KMS-11 (cell line): Measurements from ENCODE around the gene SLC25A42.

Experiments used
- H2AFZ ChIP-seq: fragments of 200-600 bp; sonication (generic); 2 replicates; pipeline ENCODE4 v1.6.1; 2016; ENCODE audit warnings: antibody characterized with exemption, mixed run types, low read depth
- H3K27ac ChIP-seq: fragments of 200-600 bp; sonication (generic); 2 replicates; pipeline ENCODE4 v1.6.1; 2016; ENCODE audit warnings: mild to moderate bottlenecking, mixed run types
- H3K27me3 ChIP-seq: fragments of 200-600 bp; sonication (generic); 2 replicates; pipeline ENCODE4 v1.6.1; 2017; ENCODE audit warnings: mild to moderate bottlenecking, low read depth, mixed run types, moderate library complexity; ENCODE audit not compliant: insufficient read depth
- H3K36me3 ChIP-seq: fragments of 200-600 bp; sonication (generic); 2 replicates; pipeline ENCODE4 v1.6.1; 2017; ENCODE audit warnings: mild to moderate bottlenecking, mixed run types; ENCODE audit not compliant: insufficient read depth
- H3K4me1 ChIP-seq: fragments of 200-600 bp; sonication (generic); 2 replicates; pipeline ENCODE4 v1.6.1; 2016; ENCODE audit warnings: mild to moderate bottlenecking, low read depth, mixed run types; ENCODE audit not compliant: poor library complexity, severe bottlenecking
- H3K4me2 ChIP-seq: fragments of 200-600 bp; sonication (generic); 2 replicates; pipeline ENCODE4 v1.7.0; 2016; ENCODE audit warnings: mild to moderate bottlenecking, mixed run types
- H3K4me3 ChIP-seq: fragments of 200-600 bp; sonication (generic); IDR thresholded peaks from 2 replicates; pipeline ENCODE4 v1.6.1; 2017; ENCODE audit warnings: low read depth, low read length, mixed read lengths; ENCODE audit not compliant: insufficient read depth
- H3K79me2 ChIP-seq: fragments of 200-600 bp; sonication (generic); 2 replicates; pipeline ENCODE4 v1.6.1; 2016; ENCODE audit warnings: low read depth, mixed run types; ENCODE audit not compliant: insufficient read depth
- H3K9ac ChIP-seq: fragments of 200-600 bp; sonication (generic); 2 replicates; pipeline ENCODE4 v1.6.1; 2016; ENCODE audit warnings: mild to moderate bottlenecking, mixed run types
- H4K20me1 ChIP-seq: fragments of 200-600 bp; sonication (generic); 2 replicates; pipeline ENCODE4 v1.6.1; 2016; ENCODE audit warnings: mild to moderate bottlenecking, mixed run types; ENCODE audit not compliant: insufficient read depth
- CTCF ChIP-seq: fragments of 200-600 bp; sonication (generic); conservative IDR thresholded peaks from 2 replicates; pipeline ENCODE4 v1.6.1; 2017; ENCODE audit warnings: low read depth, mild to moderate bottlenecking, antibody characterized with exemption, low read length, moderate library complexity, mixed read lengths

Gene SLC25A42

GRCh38 chr19:19057720-19058119 is 6.1 kb upstream of the SLC25A42 start:
- Histone ChIP-seq H3K4me1 (no peaks in the 10 kb centered on the region), H3K4me3 (no peak overlapping the region), H3K79me2 (no peaks in the 10 kb centered on the region), H2AFZ (no peak overlapping the region), H3K36me3 (no peaks in the 10 kb centered on the region), H3K27ac (no peak overlapping the region), H3K27me3 (no peaks in the 10 kb centered on the region), H3K4me2 (no peak overlapping the region), H4K20me1 (no peaks in the 10 kb centered on the region), H3K9ac (no peak overlapping the region)
- TF ChIP-seq CTCF: no peak

DNA sequence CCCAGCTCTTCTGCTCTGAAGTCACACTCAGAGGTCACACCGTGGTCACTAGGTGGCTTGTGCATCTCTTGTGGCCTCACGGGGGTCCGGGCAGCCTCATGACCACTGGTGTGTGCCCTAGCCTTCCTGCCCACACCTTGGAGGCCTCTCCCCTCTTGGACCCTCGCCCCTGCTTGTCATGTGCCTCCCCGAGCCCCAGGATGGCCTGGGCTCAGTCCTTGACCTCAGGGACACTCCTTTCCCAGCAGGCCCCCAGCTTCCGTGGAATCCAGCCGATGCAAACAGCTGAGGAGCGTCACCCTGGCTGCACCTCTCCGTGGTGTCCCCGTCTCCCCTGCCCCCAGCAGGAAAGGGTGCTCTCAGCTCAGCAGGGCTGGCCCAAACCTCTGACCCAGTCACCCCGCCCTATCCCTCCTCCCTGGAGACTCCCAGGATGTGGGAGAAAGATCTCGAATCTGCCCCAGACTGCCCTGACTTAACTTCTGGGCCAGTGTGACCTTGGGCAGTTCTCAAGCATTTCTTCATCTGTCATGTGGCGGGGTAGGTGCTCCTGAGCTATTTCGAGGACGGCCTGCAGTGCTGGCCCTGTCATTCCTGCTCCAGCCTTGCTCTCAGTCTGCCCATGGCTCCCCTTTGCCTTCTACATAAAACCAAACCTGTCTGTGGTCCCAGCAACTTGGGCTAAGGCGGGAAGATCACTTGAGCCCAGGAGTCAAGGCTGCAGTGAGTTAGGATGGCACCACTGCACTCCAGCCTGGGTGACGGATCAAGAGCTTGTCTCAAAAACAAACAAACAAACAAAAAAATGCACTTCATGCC is 4.6 kb upstream of the SLC25A42 start:
- H3K27ac ChIP-seq: no peak overlapping the region
- peaks cover 4% of the 10 kb centered on the region for H3K4me1 ChIP-seq
- H3K4me3 ChIP-seq: no peak overlapping the region
- H2AFZ ChIP-seq: no peak overlapping the region
- TF ChIP-seq CTCF: no peak
- H3K36me3 ChIP-seq: no peaks in the 10 kb centered on the region
- no peak overlapping the region for H3K9ac ChIP-seq
- no peaks in the 10 kb centered on the region for H3K27me3 ChIP-seq
- no peaks in the 10 kb centered on the region for H3K79me2 ChIP-seq
- H3K4me2 ChIP-seq: no peak overlapping the region
- H4K20me1 ChIP-seq: no peaks in the 10 kb centered on the region

DNA sequence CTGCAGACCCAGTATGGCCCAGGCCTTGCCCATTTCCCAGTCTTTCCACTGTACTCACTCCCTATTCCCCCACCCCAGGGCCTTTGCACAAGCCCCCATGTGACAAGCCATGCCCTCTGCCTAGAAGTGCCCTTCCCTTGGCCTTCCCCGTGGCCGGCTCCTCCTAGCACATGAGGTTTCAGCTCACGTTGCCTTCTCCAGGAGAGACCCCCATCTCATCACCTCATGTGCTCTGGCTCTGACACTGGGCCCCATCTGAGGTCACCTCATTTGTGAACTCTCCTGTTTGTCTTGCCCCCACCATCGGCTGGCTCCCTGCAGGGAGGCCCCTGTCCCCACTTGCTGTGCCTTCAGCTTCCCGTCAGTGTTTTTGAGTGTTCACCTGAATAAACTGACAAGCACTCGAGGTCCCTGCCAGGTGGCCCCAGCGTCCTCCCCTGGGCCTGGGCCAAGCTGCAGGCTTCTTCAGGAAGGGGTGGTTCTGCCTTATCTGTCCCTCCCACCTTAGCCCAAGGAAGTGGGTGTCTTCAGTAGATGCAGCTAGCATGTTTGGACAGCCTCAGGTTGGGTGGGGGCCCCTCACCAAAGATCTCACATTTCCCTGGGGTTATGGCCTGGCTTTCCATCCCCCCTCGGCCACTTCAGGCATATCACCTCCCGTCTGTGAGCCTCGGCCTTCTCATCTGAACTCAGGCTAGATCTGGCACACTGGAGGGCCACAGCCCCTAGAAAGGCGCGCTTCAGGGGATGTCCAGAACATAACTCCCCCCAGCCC is 3.8 kb upstream of the SLC25A42 start:
- no peak overlapping the region for H3K27ac ChIP-seq
- no peaks in the 10 kb centered on the region for H3K79me2 ChIP-seq
- no peak overlapping the region for H2AFZ ChIP-seq
- H3K4me2 ChIP-seq: no peak overlapping the region
- peaks cover 8% of the 10 kb centered on the region for H3K4me1 ChIP-seq
- no peak overlapping the region for H3K4me3 ChIP-seq
- H3K9ac ChIP-seq: no peak overlapping the region
- TF ChIP-seq CTCF: no peak
- H3K36me3 ChIP-seq: no peaks in the 10 kb centered on the region
- no peaks in the 10 kb centered on the region for H3K27me3 ChIP-seq
- no peaks in the 10 kb centered on the region for H4K20me1 ChIP-seq

DNA sequence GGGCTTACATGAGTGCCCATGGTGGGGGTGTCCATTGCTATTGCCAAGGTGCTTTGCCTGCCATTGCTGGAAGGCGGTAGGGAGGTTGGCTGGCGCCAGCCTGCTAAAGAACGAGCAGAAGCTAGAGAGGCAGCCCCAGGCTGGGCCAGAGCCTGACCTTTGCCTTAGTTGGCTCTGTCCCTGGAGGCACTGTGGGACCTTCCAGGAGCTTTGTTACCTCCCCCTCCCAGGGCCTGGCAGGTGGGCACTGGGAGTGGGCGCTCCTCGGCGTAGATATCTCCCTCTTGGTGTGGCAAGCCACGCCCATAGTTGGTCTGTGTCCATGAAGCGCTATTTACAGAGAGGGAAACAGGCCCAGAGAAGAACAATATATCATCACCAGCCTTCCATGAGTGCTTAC is 2.3 kb upstream of the SLC25A42 start:
- Histone ChIP-seq H3K4me1 (peaks cover 10% of the 10 kb centered on the region), H3K9ac (no peak overlapping the region), H3K4me2 (no peak overlapping the region), H3K27me3 (no peaks in the 10 kb centered on the region), H2AFZ (no peak overlapping the region), H3K36me3 (no peaks in the 10 kb centered on the region), H3K27ac (no peak overlapping the region), H3K4me3 (no peak overlapping the region), H3K79me2 (no peaks in the 10 kb centered on the region), H4K20me1 (no peaks in the 10 kb centered on the region)
- no peak for TF ChIP-seq CTCF
